H1 (cell line): ENCODE measurements around the gene GLIPR1. TPM values are rescaled to one million over a fixed set of nuclear protein-coding genes. Genes with fewer than 3 reads are reported as not detected.
A peak's percentile ranks its signal among the peaks of the same experiment; 100 is the strongest.
"Not testable (repeated sequence)": the region's sequence is repeated elsewhere in the genome, so short reads cannot be mapped to it uniquely, and the experiment has no call there.

Experiments used
- CTCF ChIA-PET: fragments of 300-600 bp; sonication (Branson Sonifier 250); formaldehyde crosslinking; loops from one replicate; lab custom pipeline; 2021; ENCODE audit not compliant: partially characterized antibody; lab: Charles Lee
- POLR2A ChIA-PET: fragments of 300-600 bp; sonication (Branson Sonifier 250); formaldehyde crosslinking; loops from one replicate; lab custom pipeline; 2021; ENCODE audit warnings: inconsistent platforms; ENCODE audit not compliant: partially characterized antibody; lab: Charles Lee
- DNase-seq, 2 experiments: peaks; one replicate each; pipeline versions ENCODE4 v3.0.0 to v3.0.0-alpha.2; 2010 to 2022; ENCODE audit warnings: low spot score in 2 of 2, low read depth in 1 of 2, mixed read lengths in 1 of 2
- FAIRE-seq: peaks from 2 replicates; lab custom pipeline; 2011; peaks lifted over from hg19 to GRCh38; lab: Jason Lieb, UNC
- H2AFZ ChIP-seq: 2 replicates; pipeline ENCODE4 v1.8.1; 2012; ENCODE audit warnings: low read length, inconsistent platforms
- H2AK5ac ChIP-seq: 2 replicates; pipeline ENCODE4 v1.6.1; 2013; ENCODE audit warnings: low read depth, low read length
- H2BK120ac ChIP-seq: replicated peaks from 2 replicates; pipeline ENCODE3; 2013; ENCODE audit warnings: low read depth, low read length, inconsistent platforms
- H2BK12ac ChIP-seq: 2 replicates; pipeline ENCODE4 v1.6.1; 2013; ENCODE audit warnings: low read depth, low read length
- H2BK15ac ChIP-seq: 2 replicates; pipeline ENCODE4 v1.6.1; 2013; ENCODE audit warnings: low read length
- H2BK20ac ChIP-seq: 2 replicates; pipeline ENCODE4 v1.6.1; 2013; ENCODE audit warnings: low read length
- H2BK5ac ChIP-seq: 2 replicates; pipeline ENCODE4 v1.6.1; 2013; ENCODE audit warnings: low read depth, low read length
- H3K14ac ChIP-seq: 2 replicates; pipeline ENCODE4 v1.6.1; 2013; ENCODE audit warnings: inconsistent platforms; ENCODE audit not compliant: insufficient read length
- H3K18ac ChIP-seq: 2 replicates; pipeline ENCODE4 v1.6.1; 2013; ENCODE audit warnings: low read length; ENCODE audit errors: extremely low read depth
- H3K23ac ChIP-seq: 2 replicates; pipeline ENCODE4 v1.6.1; 2013; ENCODE audit warnings: inconsistent platforms; ENCODE audit not compliant: insufficient read length
- H3K23me2 ChIP-seq: 2 replicates; pipeline ENCODE4 v1.6.1; 2013; ENCODE audit warnings: low read depth, low read length
- H3K27ac ChIP-seq: 2 replicates; pipeline ENCODE4 v1.6.1; 2011; ENCODE audit warnings: low read depth, low read length, inconsistent platforms
- H3K27me3 ChIP-seq, 4 experiments: replicated peaks in 1 of 4; 1 replicate in 1 of 4; 2 replicates in 3 of 4; pipeline versions ENCODE4 v1.6.1 to v1.8.1; 2011 to 2013; ENCODE audit warnings: low read length in 3 of 4, mild to moderate bottlenecking in 3 of 4, inconsistent platforms in 2 of 4, mixed read lengths in 2 of 4, moderate library complexity in 1 of 4; ENCODE audit not compliant: control insufficient read depth in 3 of 4, insufficient read depth in 3 of 4; ENCODE audit errors: extremely low read depth in 1 of 4
- H3K36me3 ChIP-seq, 4 experiments: 2 replicates each; pipeline versions ENCODE4 v1.6.1 to v1.8.1; 2011 to 2013; ENCODE audit warnings: mild to moderate bottlenecking in 4 of 4, low read length in 3 of 4, moderate library complexity in 2 of 4, control low read depth in 1 of 4, inconsistent platforms in 1 of 4; ENCODE audit not compliant: insufficient read depth in 4 of 4, control insufficient read depth in 2 of 4
- H3K4ac ChIP-seq: replicated peaks from 2 replicates; pipeline ENCODE3; 2013; ENCODE audit warnings: low read length, low read depth, mixed read lengths, inconsistent platforms; ENCODE audit not compliant: insufficient read length
- H3K4me1 ChIP-seq, 4 experiments: replicated peaks in 1 of 4; 1 replicate in 1 of 4; 2 replicates in 3 of 4; pipeline versions ENCODE4 v1.6.1 to v1.8.1; 2011 to 2013; ENCODE audit warnings: low read length in 3 of 4, inconsistent platforms in 2 of 4, mixed read lengths in 1 of 4; ENCODE audit not compliant: insufficient read depth in 4 of 4, control insufficient read depth in 3 of 4
- H3K4me2 ChIP-seq, 2 experiments: 2 replicates each; pipeline versions ENCODE4 v1.6.1 to v1.8.1; 2011 to 2013; ENCODE audit warnings: low read depth in 2 of 2, low read length in 2 of 2, control low read depth in 1 of 2, inconsistent platforms in 1 of 2, mild to moderate bottlenecking in 1 of 2; ENCODE audit not compliant: insufficient read depth in 1 of 2
- H3K4me3 ChIP-seq, 4 experiments: fragments of 200-600, 300-600 bp in 1 of 4; sonication (generic), shearing (Covaris generic), sonication (Bioruptor Twin) in 1 of 4; 2 replicates each; pipeline versions ENCODE4 v1.5.1 to v1.8.1; 2011 to 2016; ENCODE audit warnings: low read length in 4 of 4, low read depth in 3 of 4, control low read depth in 2 of 4, inconsistent platforms in 2 of 4, mild to moderate bottlenecking in 2 of 4, mixed read lengths in 1 of 4, moderate library complexity in 1 of 4; ENCODE audit not compliant: insufficient read depth in 2 of 4; ENCODE audit errors: extremely low read depth in 1 of 4
- H3K56ac ChIP-seq: replicated peaks from 2 replicates; pipeline ENCODE3; 2013; ENCODE audit warnings: low read depth, mild to moderate bottlenecking, mixed read lengths, low read length, inconsistent platforms; ENCODE audit not compliant: insufficient read length
- H3K79me1 ChIP-seq: 2 replicates; pipeline ENCODE4 v1.6.1; 2013; ENCODE audit warnings: low read depth, low read length, control low read depth
- H3K79me2 ChIP-seq, 2 experiments: 2 replicates each; pipeline versions ENCODE4 v1.6.1 to v1.8.1; 2012 to 2013; ENCODE audit warnings: low read length in 2 of 2, mild to moderate bottlenecking in 2 of 2, inconsistent platforms in 1 of 2; ENCODE audit not compliant: insufficient read depth in 2 of 2, control insufficient read depth in 1 of 2
- H3K9ac ChIP-seq, 4 experiments: replicated peaks in 1 of 4; 1 replicate in 1 of 4; 2 replicates in 3 of 4; pipeline versions ENCODE4 v1.6.1 to v1.8.1; 2011 to 2013; ENCODE audit warnings: low read depth in 3 of 4, low read length in 3 of 4, control low read depth in 2 of 4, mild to moderate bottlenecking in 2 of 4, moderate library complexity in 2 of 4, inconsistent platforms in 1 of 4; ENCODE audit errors: extremely low read depth in 1 of 4
- H3K9me3 ChIP-seq, 2 experiments: 2 replicates each; pipeline versions ENCODE4 v1.6.1 to v1.8.1; 2012 to 2013; ENCODE audit warnings: mild to moderate bottlenecking in 2 of 2, moderate library complexity in 2 of 2, control low read depth in 1 of 2, inconsistent platforms in 1 of 2, low read depth in 1 of 2, low read length in 1 of 2, mixed read lengths in 1 of 2; ENCODE audit not compliant: insufficient read depth in 2 of 2
- H4K20me1 ChIP-seq, 2 experiments: replicated peaks in 1 of 2; 2 replicates each; pipeline versions ENCODE3 to v1.8.1; 2011 to 2013; ENCODE audit warnings: inconsistent platforms in 2 of 2, low read length in 2 of 2, mild to moderate bottlenecking in 1 of 2; ENCODE audit not compliant: insufficient read depth in 2 of 2, control insufficient read depth in 1 of 2
- H4K5ac ChIP-seq: 2 replicates; pipeline ENCODE4 v1.6.1; 2013; ENCODE audit warnings: low read length, low read depth, mixed read lengths, inconsistent platforms; ENCODE audit not compliant: insufficient read length
- H4K8ac ChIP-seq: 2 replicates; pipeline ENCODE4 v1.8.0; 2013; ENCODE audit warnings: mild to moderate bottlenecking, moderate library complexity, low read length, inconsistent platforms; ENCODE audit not compliant: insufficient read depth; ENCODE audit errors: extremely low read depth
- H4K91ac ChIP-seq: replicated peaks from 2 replicates; pipeline ENCODE3; 2013; ENCODE audit warnings: low read length, mixed read lengths, inconsistent platforms; ENCODE audit not compliant: insufficient read length
- CEBPB ChIP-seq: IDR thresholded peaks from 2 replicates; pipeline ENCODE4 v1.6.1; 2012; ENCODE audit warnings: low read depth, low read length
- EP300 ChIP-seq, 2 experiments: IDR thresholded peaks; 1 replicate in 1 of 2; 2 replicates in 1 of 2; pipeline ENCODE4 v1.6.1; 2011 to 2012; ENCODE audit warnings: low read depth in 2 of 2, low read length in 2 of 2, mild to moderate bottlenecking in 2 of 2, borderline replicate concordance in 1 of 2, inconsistent platforms in 1 of 2, moderate library complexity in 1 of 2
- SP1 ChIP-seq: IDR thresholded peaks from 2 replicates; pipeline ENCODE4 v1.6.1; 2011; ENCODE audit warnings: low read depth, low read length
- TCF12 ChIP-seq: IDR thresholded peaks from 2 replicates; pipeline ENCODE4 v1.6.1; 2011; ENCODE audit warnings: low read depth, mild to moderate bottlenecking, low read length
- WGBS, 2 experiments: shearing (Covaris generic) in 1 of 2; methylation state at CpG; one replicate each; pipeline versions ENCODE4 v1.1.6 to v1.1.7; 2013 to 2015; ENCODE audit warnings: low lambda C conversion rate in 2 of 2, mixed read lengths in 2 of 2, inconsistent platforms in 1 of 2, low coverage in 1 of 2, missing lambda C conversion rate in 1 of 2; ENCODE audit not compliant: insufficient replicate concordance in 2 of 2, insufficient coverage in 1 of 2, insufficient read length in 1 of 2; ENCODE audit errors: extremely low coverage in 1 of 2, missing lambda C conversion rate in 1 of 2; 5-methylcytosine and 5-hydroxymethylcytosine counted together
- polyA plus RNA-seq, 7 experiments: library from polyadenylated mRNA; depleted of rRNA in 3 of 7; stranded (reverse) in 5 of 7; unstranded in 2 of 7; fragments of >200 nt in 5 of 7; fragments of 200-250 nt in 2 of 7; gene quantifications; 1 replicate in 5 of 7; 2 replicates in 1 of 7; 4 replicates in 1 of 7; pipeline versions ENCODE4 v1.2.1 to v1.2.3, GENCODE V29; 2011 to 2013; ENCODE audit warnings: missing spikeins in 2 of 7, mixed read lengths in 2 of 7
- total RNA-seq: library from RNA; stranded (reverse); fragmentation: NEBNext Ultra II Directional; extraction: Animal tissue kit (Norgen Biotek cat#: 25700); gene quantifications from 2 replicates; pipeline ENCODE4 v1.2.1, GENCODE V29; 2021
- TF ChIP-seq, protein P1 (sequence below), 3 experiments: IDR thresholded peaks; 1 replicate in 2 of 3; 2 replicates in 1 of 3; pipeline versions ENCODE4 v1.5.1 to v1.6.1; 2011; ENCODE audit warnings: low read length in 3 of 3, mild to moderate bottlenecking in 3 of 3, inconsistent platforms in 2 of 3, low read depth in 1 of 3, moderate library complexity in 1 of 3; ENCODE audit not compliant: insufficient read depth in 1 of 3; ENCODE audit errors: control extremely low read depth in 1 of 3

Gene GLIPR1
- total and polyA plus RNA-seq, 2 of the 8 experiments (the other 6 are each of a cell fraction or from before 2014, with no cell fraction given), result 0.23 to 1.5 TPM

GRCh38 chr12:75457866-75458265, 22.7 kb upstream of the GLIPR1 start:
- 82% methylated on average over 9 of the region's 9 CpGs; no CpG with 5 or more reads in 1 of the 2 experiments for WGBS, 2 experiments
- H3K18ac ChIP-seq, H4K91ac ChIP-seq, H2BK20ac ChIP-seq, H3K4me2 ChIP-seq: not testable (repeated sequence)
- TF ChIP-seq EP300 (IDR thresholded peaks at IDR 0.05; ENCODE audit: borderline replicate concordance in 1 of 2, low read depth in 2 of 2, low read length in 2 of 2) (peak; percentile 36 to 94; a peak in 1 of 3 replicates), SP1 (peak; percentile 63), CEBPB (peak; percentile 72), TCF12 (0 out of 2 replicates have a peak, but pooled peaks have one; percentile 23)
- TF ChIP-seq, protein P1, sequence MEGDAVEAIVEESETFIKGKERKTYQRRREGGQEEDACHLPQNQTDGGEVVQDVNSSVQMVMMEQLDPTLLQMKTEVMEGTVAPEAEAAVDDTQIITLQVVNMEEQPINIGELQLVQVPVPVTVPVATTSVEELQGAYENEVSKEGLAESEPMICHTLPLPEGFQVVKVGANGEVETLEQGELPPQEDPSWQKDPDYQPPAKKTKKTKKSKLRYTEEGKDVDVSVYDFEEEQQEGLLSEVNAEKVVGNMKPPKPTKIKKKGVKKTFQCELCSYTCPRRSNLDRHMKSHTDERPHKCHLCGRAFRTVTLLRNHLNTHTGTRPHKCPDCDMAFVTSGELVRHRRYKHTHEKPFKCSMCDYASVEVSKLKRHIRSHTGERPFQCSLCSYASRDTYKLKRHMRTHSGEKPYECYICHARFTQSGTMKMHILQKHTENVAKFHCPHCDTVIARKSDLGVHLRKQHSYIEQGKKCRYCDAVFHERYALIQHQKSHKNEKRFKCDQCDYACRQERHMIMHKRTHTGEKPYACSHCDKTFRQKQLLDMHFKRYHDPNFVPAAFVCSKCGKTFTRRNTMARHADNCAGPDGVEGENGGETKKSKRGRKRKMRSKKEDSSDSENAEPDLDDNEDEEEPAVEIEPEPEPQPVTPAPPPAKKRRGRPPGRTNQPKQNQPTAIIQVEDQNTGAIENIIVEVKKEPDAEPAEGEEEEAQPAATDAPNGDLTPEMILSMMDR (IDR thresholded peaks at IDR 0.05; ENCODE audit: control extremely low read depth in 1 of 3, insufficient read depth in 1 of 3, low read depth in 1 of 3, low read length in 3 of 3), result peak in 1 of 3 experiments; percentile 5; a peak in 1 of 4 replicates
- TF ChIP-seq, all 59 proteins: peak for 5; not testable (repeated sequence) for 54
- H3K23me2 ChIP-seq, H2BK15ac ChIP-seq, POLR2A ChIA-PET, H4K8ac ChIP-seq, H3K36me3 ChIP-seq, H3K4me1 ChIP-seq, H3K23ac ChIP-seq, H3K27me3 ChIP-seq, H3K79me2 ChIP-seq, H3K4ac ChIP-seq, H4K5ac ChIP-seq, H4K20me1 ChIP-seq, H2AK5ac ChIP-seq, H2BK120ac ChIP-seq, H3K56ac ChIP-seq, H2BK12ac ChIP-seq, FAIRE-seq, H3K14ac ChIP-seq, H3K27ac ChIP-seq, CTCF ChIA-PET, H3K4me3 ChIP-seq, H2BK5ac ChIP-seq, H2AFZ ChIP-seq, H3K79me1 ChIP-seq, H3K9ac ChIP-seq: not testable (repeated sequence)
- DNase-seq, result peak in 1 of 2 experiments; percentile 65
- H3K9me3 ChIP-seq, result peaks cover 6 to 20% of the 10 kb centered on the region in 2 experiments; a peak in 3 of 4 replicates
